GM23338 (cell line): Measurements from ENCODE around the gene STAB2. TPM values are rescaled to one million over a fixed set of nuclear protein-coding genes. Genes with fewer than 3 reads are reported as not detected.

ENCODE experiments used
- ATAC-seq: fragments of 200-7000 bp; cut with Tn5 transposase; 3 replicates; pipeline ENCODE4 v1.9.1; 2020
- DNase-seq: peaks from one replicate; pipeline ENCODE4 v3.0.0-alpha.2; 2015; ENCODE audit warnings: low spot score
- H2AFZ ChIP-seq: fragments of 200-600 bp; sonication (generic); 2 replicates; pipeline ENCODE4 v1.8.0; 2016; ENCODE audit warnings: antibody characterized with exemption, mild to moderate bottlenecking, moderate library complexity
- H3F3A ChIP-seq: fragments of 200-600 bp; sonication (generic); replicated peaks from 2 replicates; pipeline ENCODE4 v1.8.0; 2017; ENCODE audit warnings: antibody characterized with exemption, mixed run types, low read depth
- H3K27ac ChIP-seq: fragments of 200-600 bp; sonication (generic); 2 replicates; pipeline ENCODE4 v1.6.1; 2016; ENCODE audit warnings: low read depth
- H3K27me3 ChIP-seq: fragments of 200-600 bp; sonication (generic); 2 replicates; pipeline ENCODE4 v1.8.0; 2016; ENCODE audit warnings: mild to moderate bottlenecking, mixed run types, moderate library complexity; ENCODE audit not compliant: insufficient read depth
- H3K36me3 ChIP-seq: fragments of 200-600 bp; sonication (generic); 2 replicates; pipeline ENCODE4 v1.8.0; 2016; ENCODE audit warnings: mild to moderate bottlenecking; ENCODE audit not compliant: insufficient read depth
- H3K4me1 ChIP-seq: fragments of 200-600 bp; sonication (generic); 2 replicates; pipeline ENCODE4 v1.8.0; 2016; ENCODE audit warnings: mild to moderate bottlenecking, moderate library complexity; ENCODE audit not compliant: insufficient read depth
- H3K4me2 ChIP-seq: fragments of 200-600 bp; sonication (generic); 2 replicates; pipeline ENCODE4 v1.7.1; 2017; ENCODE audit warnings: mixed run types
- H3K4me3 ChIP-seq: fragments of 200-600 bp; sonication (generic); 2 replicates; pipeline ENCODE4 v1.6.1; 2016; ENCODE audit warnings: mixed run types
- H3K79me2 ChIP-seq: fragments of 200-600 bp; sonication (generic); replicated peaks from 2 replicates; pipeline ENCODE4 v1.8.0; 2017; ENCODE audit warnings: mild to moderate bottlenecking; ENCODE audit not compliant: insufficient read depth
- H3K9me2 ChIP-seq: fragments of 200-600 bp; sonication (generic); 2 replicates; pipeline ENCODE4 v1.8.0; 2017; ENCODE audit not compliant: insufficient read depth
- H4K20me1 ChIP-seq: fragments of 200-600 bp; sonication (generic); replicated peaks from 2 replicates; pipeline ENCODE4 v1.8.0; 2017; ENCODE audit warnings: mild to moderate bottlenecking; ENCODE audit not compliant: insufficient read depth
- H3K27ac Mint-ChIP-seq: 2 replicates; pipeline ENCODE4 v1.8.0; 2020; ENCODE audit warnings: inconsistent platforms, mild to moderate bottlenecking, moderate library complexity, mixed read lengths
- H3K27me3 Mint-ChIP-seq: 3 replicates; pipeline ENCODE4 v1.8.0; 2022; ENCODE audit warnings: low read depth, mild to moderate bottlenecking, moderate library complexity, mixed read lengths, inconsistent platforms; ENCODE audit not compliant: insufficient read depth, poor library complexity
- H3K36me3 Mint-ChIP-seq: 3 replicates; pipeline ENCODE4 v1.8.0; 2021; ENCODE audit warnings: low read depth, mild to moderate bottlenecking, inconsistent platforms, moderate library complexity, mixed read lengths
- H3K4me1 Mint-ChIP-seq: 3 replicates; pipeline ENCODE4 v1.8.0; 2020; ENCODE audit warnings: mild to moderate bottlenecking, inconsistent platforms, mixed read lengths
- H3K4me3 Mint-ChIP-seq: 3 replicates; pipeline ENCODE4 v1.8.0; 2021; ENCODE audit warnings: moderate library complexity, mild to moderate bottlenecking, inconsistent platforms, mixed read lengths
- H3K9me3 Mint-ChIP-seq: 3 replicates; pipeline ENCODE4 v1.8.0; 2020; ENCODE audit warnings: moderate library complexity, mild to moderate bottlenecking, inconsistent platforms, mixed read lengths
- CREB1 ChIP-seq: fragments of 250-450 bp; sonication (Bioruptor Pico); IDR thresholded peaks from 2 replicates; pipeline ENCODE4 v1.5.0; 2020; ENCODE audit warnings: low read depth, mild to moderate bottlenecking, moderate library complexity
- EZH2 ChIP-seq: fragments of 200-600 bp; sonication (generic); IDR thresholded peaks from one replicate; pipeline ENCODE4 v1.8.0; 2017; ENCODE audit warnings: antibody characterized with exemption, mild to moderate bottlenecking, low read depth; ENCODE audit not compliant: unreplicated experiment
- EZH2phosphoT487 ChIP-seq: fragments of 200-600 bp; sonication (generic); IDR thresholded peaks from one replicate; pipeline ENCODE4 v1.8.1; 2018; ENCODE audit warnings: antibody characterized with exemption; ENCODE audit not compliant: unreplicated experiment
- JUNB ChIP-seq: IDR thresholded peaks from one replicate; pipeline ENCODE4 v1.6.1; 2016; ENCODE audit warnings: antibody characterized with exemption; ENCODE audit not compliant: unreplicated experiment
- NANOG ChIP-seq: IDR thresholded peaks from 2 replicates; pipeline ENCODE4 v1.6.1; 2016; ENCODE audit warnings: antibody characterized with exemption, borderline replicate concordance
- POLR2AphosphoS5 ChIP-seq: IDR thresholded peaks from 2 replicates; pipeline ENCODE4 v1.6.1; 2016; ENCODE audit warnings: antibody characterized with exemption, low read depth
- STAT1 ChIP-seq: IDR thresholded peaks from one replicate; pipeline ENCODE4 v1.6.1; 2016; ENCODE audit warnings: antibody characterized with exemption; ENCODE audit not compliant: unreplicated experiment
- ZNF114 ChIP-seq: fragments of 250-450 bp; sonication (Bioruptor Pico); IDR thresholded peaks from 2 replicates; pipeline ENCODE4 v1.5.0; 2020; ENCODE audit warnings: mild to moderate bottlenecking, moderate library complexity
- ZNF331 ChIP-seq: fragments of 250-450 bp; sonication (Bioruptor Pico); IDR thresholded peaks from 2 replicates; pipeline ENCODE4 v1.5.0; 2020; ENCODE audit warnings: low read depth, mild to moderate bottlenecking, moderate library complexity
- polyA plus RNA-seq: library from polyadenylated mRNA; unstranded; fragments of >200 nt; fragmentation: Nextera tagmentation; extraction: Ambion mirVana; gene quantifications from 2 replicates; pipeline ENCODE4 v1.2.1, GENCODE V29; 2016
- total RNA-seq: library from RNA; depleted of rRNA; stranded (reverse); fragments of >200 nt; shearing (Covaris generic); gene quantifications from 2 replicates; pipeline ENCODE4 v1.2.3, GENCODE V29; 2014
- TF ChIP-seq, protein P1 (sequence below), 2 experiments: fragments of 200-600 bp in 1 of 2; sonication (generic) in 1 of 2; conservative IDR thresholded peaks; 2 replicates each; pipeline versions ENCODE4 v1.5.1 to v1.6.1; 2016 to 2017; ENCODE audit warnings: antibody characterized with exemption in 2 of 2, low read depth in 2 of 2, mild to moderate bottlenecking in 2 of 2, moderate library complexity in 1 of 2
- TF ChIP-seq, protein P2 (sequence below): IDR thresholded peaks from one replicate; pipeline ENCODE4 v1.6.1; 2018; ENCODE audit warnings: antibody characterized with exemption; ENCODE audit not compliant: unreplicated experiment
- TF ChIP-seq, protein P3 (sequence below): IDR thresholded peaks from 2 replicates; pipeline ENCODE4 v1.6.1; 2016; ENCODE audit warnings: antibody characterized with exemption
- TF ChIP-seq, protein P4 (sequence below): fragments of 250-450 bp; sonication (Bioruptor Pico); IDR thresholded peaks from 2 replicates; pipeline ENCODE4 v1.5.0; 2020; ENCODE audit warnings: mild to moderate bottlenecking, moderate library complexity

The STAB2 gene
- total and polyA plus RNA-seq, 2 experiments from 2014 or later = 0.14 TPM; not detected in 1

DNA sequence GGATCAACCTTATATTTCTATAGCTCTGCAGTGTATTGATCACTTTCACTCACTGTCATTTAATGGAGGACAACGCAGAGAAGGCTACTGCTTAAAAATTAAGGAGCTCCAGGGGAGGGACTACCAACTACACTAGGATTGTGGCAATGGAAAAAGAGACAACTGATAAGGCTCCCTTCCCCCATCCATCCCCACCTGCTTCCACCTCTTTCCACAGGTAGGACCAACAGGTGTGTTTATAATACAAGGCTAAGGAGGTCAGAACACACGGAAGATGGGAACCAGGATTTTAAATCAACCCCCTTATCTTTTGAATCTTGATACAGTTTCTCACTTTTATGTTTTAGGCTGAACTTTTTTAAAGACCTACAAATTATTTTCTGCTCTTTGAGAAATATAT is 90.8 kb downstream of the STAB2 start:
- no peak overlapping the region for H3K4me3 Mint-ChIP-seq
- Histone ChIP-seq H3K27me3 (no peaks in the 10 kb centered on the region), H3K4me3 (no peak overlapping the region), H2AFZ (no peak overlapping the region), H3K4me1 (no peaks in the 10 kb centered on the region), H3F3A (no peaks in the 10 kb centered on the region), H3K27ac (no peak overlapping the region), H4K20me1 (no peaks in the 10 kb centered on the region), H3K79me2 (no peaks in the 10 kb centered on the region), H3K9me2 (no peaks in the 10 kb centered on the region), H3K36me3 (no peaks in the 10 kb centered on the region), H3K4me2 (no peak overlapping the region)
- H3K27me3 Mint-ChIP-seq = no peaks in the 10 kb centered on the region
- peaks cover 10% of the 10 kb centered on the region for H3K4me1 Mint-ChIP-seq
- DNase-seq (no peak), ATAC-seq (no peak)
- no peak overlapping the region for H3K27ac Mint-ChIP-seq
- no peak for TF ChIP-seq STAT1
- no peak for TF ChIP-seq POLR2AphosphoS5
- TF ChIP-seq, protein P1, sequence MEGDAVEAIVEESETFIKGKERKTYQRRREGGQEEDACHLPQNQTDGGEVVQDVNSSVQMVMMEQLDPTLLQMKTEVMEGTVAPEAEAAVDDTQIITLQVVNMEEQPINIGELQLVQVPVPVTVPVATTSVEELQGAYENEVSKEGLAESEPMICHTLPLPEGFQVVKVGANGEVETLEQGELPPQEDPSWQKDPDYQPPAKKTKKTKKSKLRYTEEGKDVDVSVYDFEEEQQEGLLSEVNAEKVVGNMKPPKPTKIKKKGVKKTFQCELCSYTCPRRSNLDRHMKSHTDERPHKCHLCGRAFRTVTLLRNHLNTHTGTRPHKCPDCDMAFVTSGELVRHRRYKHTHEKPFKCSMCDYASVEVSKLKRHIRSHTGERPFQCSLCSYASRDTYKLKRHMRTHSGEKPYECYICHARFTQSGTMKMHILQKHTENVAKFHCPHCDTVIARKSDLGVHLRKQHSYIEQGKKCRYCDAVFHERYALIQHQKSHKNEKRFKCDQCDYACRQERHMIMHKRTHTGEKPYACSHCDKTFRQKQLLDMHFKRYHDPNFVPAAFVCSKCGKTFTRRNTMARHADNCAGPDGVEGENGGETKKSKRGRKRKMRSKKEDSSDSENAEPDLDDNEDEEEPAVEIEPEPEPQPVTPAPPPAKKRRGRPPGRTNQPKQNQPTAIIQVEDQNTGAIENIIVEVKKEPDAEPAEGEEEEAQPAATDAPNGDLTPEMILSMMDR (conservative IDR thresholded peaks at IDR 0.05; ENCODE audit: low read depth in 2 of 2) = no peak
- TF ChIP-seq JUNB = no peak
- no peak for TF ChIP-seq EZH2
- TF ChIP-seq, protein P2, sequence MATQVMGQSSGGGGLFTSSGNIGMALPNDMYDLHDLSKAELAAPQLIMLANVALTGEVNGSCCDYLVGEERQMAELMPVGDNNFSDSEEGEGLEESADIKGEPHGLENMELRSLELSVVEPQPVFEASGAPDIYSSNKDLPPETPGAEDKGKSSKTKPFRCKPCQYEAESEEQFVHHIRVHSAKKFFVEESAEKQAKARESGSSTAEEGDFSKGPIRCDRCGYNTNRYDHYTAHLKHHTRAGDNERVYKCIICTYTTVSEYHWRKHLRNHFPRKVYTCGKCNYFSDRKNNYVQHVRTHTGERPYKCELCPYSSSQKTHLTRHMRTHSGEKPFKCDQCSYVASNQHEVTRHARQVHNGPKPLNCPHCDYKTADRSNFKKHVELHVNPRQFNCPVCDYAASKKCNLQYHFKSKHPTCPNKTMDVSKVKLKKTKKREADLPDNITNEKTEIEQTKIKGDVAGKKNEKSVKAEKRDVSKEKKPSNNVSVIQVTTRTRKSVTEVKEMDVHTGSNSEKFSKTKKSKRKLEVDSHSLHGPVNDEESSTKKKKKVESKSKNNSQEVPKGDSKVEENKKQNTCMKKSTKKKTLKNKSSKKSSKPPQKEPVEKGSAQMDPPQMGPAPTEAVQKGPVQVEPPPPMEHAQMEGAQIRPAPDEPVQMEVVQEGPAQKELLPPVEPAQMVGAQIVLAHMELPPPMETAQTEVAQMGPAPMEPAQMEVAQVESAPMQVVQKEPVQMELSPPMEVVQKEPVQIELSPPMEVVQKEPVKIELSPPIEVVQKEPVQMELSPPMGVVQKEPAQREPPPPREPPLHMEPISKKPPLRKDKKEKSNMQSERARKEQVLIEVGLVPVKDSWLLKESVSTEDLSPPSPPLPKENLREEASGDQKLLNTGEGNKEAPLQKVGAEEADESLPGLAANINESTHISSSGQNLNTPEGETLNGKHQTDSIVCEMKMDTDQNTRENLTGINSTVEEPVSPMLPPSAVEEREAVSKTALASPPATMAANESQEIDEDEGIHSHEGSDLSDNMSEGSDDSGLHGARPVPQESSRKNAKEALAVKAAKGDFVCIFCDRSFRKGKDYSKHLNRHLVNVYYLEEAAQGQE = no peak
- TF ChIP-seq, protein P3, sequence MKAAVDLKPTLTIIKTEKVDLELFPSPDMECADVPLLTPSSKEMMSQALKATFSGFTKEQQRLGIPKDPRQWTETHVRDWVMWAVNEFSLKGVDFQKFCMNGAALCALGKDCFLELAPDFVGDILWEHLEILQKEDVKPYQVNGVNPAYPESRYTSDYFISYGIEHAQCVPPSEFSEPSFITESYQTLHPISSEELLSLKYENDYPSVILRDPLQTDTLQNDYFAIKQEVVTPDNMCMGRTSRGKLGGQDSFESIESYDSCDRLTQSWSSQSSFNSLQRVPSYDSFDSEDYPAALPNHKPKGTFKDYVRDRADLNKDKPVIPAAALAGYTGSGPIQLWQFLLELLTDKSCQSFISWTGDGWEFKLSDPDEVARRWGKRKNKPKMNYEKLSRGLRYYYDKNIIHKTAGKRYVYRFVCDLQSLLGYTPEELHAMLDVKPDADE = no peak
- no peak for TF ChIP-seq NANOG
- TF ChIP-seq CREB1 (CRISPR knock-in tag) = no peak
- TF ChIP-seq, protein P4, sequence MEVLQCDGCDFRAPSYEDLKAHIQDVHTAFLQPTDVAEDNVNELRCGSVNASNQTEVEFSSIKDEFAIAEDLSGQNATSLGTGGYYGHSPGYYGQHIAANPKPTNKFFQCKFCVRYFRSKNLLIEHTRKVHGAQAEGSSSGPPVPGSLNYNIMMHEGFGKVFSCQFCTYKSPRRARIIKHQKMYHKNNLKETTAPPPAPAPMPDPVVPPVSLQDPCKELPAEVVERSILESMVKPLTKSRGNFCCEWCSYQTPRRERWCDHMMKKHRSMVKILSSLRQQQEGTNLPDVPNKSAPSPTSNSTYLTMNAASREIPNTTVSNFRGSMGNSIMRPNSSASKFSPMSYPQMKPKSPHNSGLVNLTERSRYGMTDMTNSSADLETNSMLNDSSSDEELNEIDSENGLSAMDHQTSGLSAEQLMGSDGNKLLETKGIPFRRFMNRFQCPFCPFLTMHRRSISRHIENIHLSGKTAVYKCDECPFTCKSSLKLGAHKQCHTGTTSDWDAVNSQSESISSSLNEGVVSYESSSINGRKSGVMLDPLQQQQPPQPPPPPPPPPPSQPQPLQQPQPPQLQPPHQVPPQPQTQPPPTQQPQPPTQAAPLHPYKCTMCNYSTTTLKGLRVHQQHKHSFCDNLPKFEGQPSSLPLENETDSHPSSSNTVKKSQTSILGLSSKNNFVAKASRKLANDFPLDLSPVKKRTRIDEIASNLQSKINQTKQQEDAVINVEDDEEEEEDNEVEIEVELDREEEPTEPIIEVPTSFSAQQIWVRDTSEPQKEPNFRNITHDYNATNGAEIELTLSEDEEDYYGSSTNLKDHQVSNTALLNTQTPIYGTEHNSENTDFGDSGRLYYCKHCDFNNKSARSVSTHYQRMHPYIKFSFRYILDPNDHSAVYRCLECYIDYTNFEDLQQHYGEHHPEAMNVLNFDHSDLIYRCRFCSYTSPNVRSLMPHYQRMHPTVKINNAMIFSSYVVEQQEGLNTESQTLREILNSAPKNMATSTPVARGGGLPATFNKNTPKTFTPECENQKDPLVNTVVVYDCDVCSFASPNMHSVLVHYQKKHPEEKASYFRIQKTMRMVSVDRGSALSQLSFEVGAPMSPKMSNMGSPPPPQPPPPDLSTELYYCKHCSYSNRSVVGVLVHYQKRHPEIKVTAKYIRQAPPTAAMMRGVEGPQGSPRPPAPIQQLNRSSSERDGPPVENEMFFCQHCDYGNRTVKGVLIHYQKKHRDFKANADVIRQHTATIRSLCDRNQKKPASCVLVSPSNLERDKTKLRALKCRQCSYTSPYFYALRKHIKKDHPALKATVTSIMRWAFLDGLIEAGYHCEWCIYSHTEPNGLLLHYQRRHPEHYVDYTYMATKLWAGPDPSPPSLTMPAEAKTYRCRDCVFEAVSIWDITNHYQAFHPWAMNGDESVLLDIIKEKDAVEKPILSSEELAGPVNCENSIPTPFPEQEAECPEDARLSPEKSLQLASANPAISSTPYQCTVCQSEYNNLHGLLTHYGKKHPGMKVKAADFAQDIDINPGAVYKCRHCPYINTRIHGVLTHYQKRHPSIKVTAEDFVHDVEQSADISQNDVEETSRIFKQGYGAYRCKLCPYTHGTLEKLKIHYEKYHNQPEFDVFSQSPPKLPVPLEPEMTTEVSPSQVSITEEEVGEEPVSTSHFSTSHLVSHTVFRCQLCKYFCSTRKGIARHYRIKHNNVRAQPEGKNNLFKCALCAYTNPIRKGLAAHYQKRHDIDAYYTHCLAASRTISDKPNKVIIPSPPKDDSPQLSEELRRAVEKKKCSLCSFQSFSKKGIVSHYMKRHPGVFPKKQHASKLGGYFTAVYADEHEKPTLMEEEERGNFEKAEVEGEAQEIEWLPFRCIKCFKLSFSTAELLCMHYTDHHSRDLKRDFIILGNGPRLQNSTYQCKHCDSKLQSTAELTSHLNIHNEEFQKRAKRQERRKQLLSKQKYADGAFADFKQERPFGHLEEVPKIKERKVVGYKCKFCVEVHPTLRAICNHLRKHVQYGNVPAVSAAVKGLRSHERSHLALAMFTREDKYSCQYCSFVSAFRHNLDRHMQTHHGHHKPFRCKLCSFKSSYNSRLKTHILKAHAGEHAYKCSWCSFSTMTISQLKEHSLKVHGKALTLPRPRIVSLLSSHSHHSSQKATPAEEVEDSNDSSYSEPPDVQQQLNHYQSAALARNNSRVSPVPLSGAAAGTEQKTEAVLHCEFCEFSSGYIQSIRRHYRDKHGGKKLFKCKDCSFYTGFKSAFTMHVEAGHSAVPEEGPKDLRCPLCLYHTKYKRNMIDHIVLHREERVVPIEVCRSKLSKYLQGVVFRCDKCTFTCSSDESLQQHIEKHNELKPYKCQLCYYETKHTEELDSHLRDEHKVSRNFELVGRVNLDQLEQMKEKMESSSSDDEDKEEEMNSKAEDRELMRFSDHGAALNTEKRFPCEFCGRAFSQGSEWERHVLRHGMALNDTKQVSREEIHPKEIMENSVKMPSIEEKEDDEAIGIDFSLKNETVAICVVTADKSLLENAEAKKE (CRISPR knock-in tag) = no peak
- TF ChIP-seq ZNF114 = no peak
- TF ChIP-seq EZH2phosphoT487 = no peak
- no peak for TF ChIP-seq ZNF331 (CRISPR knock-in tag)
- H3K9me3 Mint-ChIP-seq = no peaks in the 10 kb centered on the region
- no peaks in the 10 kb centered on the region for H3K36me3 Mint-ChIP-seq
